Stimulated activated CD4-positive, alpha-beta T cell treated with anti-CD3 and anti-CD28 coated beads, Interleukin-4, amount 100 ng/mL, for 1 hour (primary cell): Measurements from ENCODE around the gene LMBR1L.
"Not testable (repeated sequence)": the region's sequence is repeated elsewhere in the genome, so short reads cannot be mapped to it uniquely, and the experiment has no call there.

Experiments
- DNase-seq: peaks from one replicate; pipeline ENCODE4 v3.0.0-alpha.2; 2020

Gene LMBR1L

GRCh38 chr12:49079793-49080192, 30.9 kb downstream of the LMBR1L start:
- no peak for DNase-seq

- no peak for DNase-seq
Measured at GRCh38 chr12:49070971-49071370, 39.7 kb downstream of the LMBR1L start.

GRCh38 chr12:49069507-49070346, 40.9 kb downstream of the LMBR1L start, which contains the start of gene RHEBL1:
Gene RHEBL1 (minus strand): TSS chr12:49069979. CDS start chr12:49069785, 194 bp downstream.
- peak; percentile 99 for DNase-seq

GRCh38 chr12:49068879-49069506, 41.7 kb downstream of the LMBR1L start:
- no peak for DNase-seq

GRCh38 chr12:49066120-49066519, 44.5 kb downstream of the LMBR1L start:
- no peak for DNase-seq

- DNase-seq = no peak
Measured at GRCh38 chr12:49064767-49065152, 45.9 kb downstream of the LMBR1L start.

GRCh38 chr12:49061916-49062315, 48.7 kb downstream of the LMBR1L start:
- DNase-seq = not testable (repeated sequence)

GRCh38 chr12:49061157-49061650, 49.4 kb downstream of the LMBR1L start:
- DNase-seq = no peak

- DNase-seq = peak; percentile 90
Measured at GRCh38 chr12:49060237-49061156, 50.1 kb downstream of the LMBR1L start, which contains the start of gene KMT2D. Gene KMT2D (minus strand): TSS chr12:49060794. CDS start chr12:49055324, 5,470 bp downstream.

- peak; percentile 23 for DNase-seq
Measured at GRCh38 chr12:49059299-49060171, 51.1 kb downstream of the LMBR1L start.

GRCh38 chr12:49059045-49059298, 51.7 kb downstream of the LMBR1L start:
- no peak for DNase-seq

GRCh38 chr12:49058366-49059044, 52.1 kb downstream of the LMBR1L start:
- DNase-seq = no peak

- DNase-seq = no peak
Measured at GRCh38 chr12:49057888-49058287, 52.8 kb downstream of the LMBR1L start.

GRCh38 chr12:49055978-49056754, 54.5 kb downstream of the LMBR1L start:
- DNase-seq = peak; percentile 22

GRCh38 chr12:49055092-49055491, 55.6 kb downstream of the LMBR1L start:
- no peak for DNase-seq

GRCh38 chr12:49054524-49054923, 56.1 kb downstream of the LMBR1L start:
- no peak for DNase-seq

GRCh38 chr12:49054096-49054495, 56.6 kb downstream of the LMBR1L start:
- no peak for DNase-seq

- no peak for DNase-seq
Measured at GRCh38 chr12:49052451-49053208, 58.0 kb downstream of the LMBR1L start.

- no peak for DNase-seq
Measured at GRCh38 chr12:49051777-49052438, 58.7 kb downstream of the LMBR1L start.
